ENCODE data around the gene CACNA1H.

GRCh38 chr16:1121601-1122397 is 31.1 kb upstream of the CACNA1H start:
- TF ChIP-seq, protein P1, sequence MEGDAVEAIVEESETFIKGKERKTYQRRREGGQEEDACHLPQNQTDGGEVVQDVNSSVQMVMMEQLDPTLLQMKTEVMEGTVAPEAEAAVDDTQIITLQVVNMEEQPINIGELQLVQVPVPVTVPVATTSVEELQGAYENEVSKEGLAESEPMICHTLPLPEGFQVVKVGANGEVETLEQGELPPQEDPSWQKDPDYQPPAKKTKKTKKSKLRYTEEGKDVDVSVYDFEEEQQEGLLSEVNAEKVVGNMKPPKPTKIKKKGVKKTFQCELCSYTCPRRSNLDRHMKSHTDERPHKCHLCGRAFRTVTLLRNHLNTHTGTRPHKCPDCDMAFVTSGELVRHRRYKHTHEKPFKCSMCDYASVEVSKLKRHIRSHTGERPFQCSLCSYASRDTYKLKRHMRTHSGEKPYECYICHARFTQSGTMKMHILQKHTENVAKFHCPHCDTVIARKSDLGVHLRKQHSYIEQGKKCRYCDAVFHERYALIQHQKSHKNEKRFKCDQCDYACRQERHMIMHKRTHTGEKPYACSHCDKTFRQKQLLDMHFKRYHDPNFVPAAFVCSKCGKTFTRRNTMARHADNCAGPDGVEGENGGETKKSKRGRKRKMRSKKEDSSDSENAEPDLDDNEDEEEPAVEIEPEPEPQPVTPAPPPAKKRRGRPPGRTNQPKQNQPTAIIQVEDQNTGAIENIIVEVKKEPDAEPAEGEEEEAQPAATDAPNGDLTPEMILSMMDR (IDR thresholded peaks at IDR 0.05), result no peak
- TF ChIP-seq EP300 (IDR thresholded peaks at IDR 0.05), result no peak
- TF ChIP-seq POLR2A (IDR thresholded peaks at IDR 0.05; ENCODE audit: low read depth), result no peak
- TF ChIP-seq POLR2AphosphoS5 (IDR thresholded peaks at IDR 0.05), result no peak
